Activated CD4-positive, alpha-beta T cell treated with anti-CD3 and anti-CD28 coated beads for 36 hours (primary cell): Measurements from ENCODE around the gene CAMK1D. TPM values are rescaled to one million over a fixed set of nuclear protein-coding genes. Genes with fewer than 3 reads are reported as not detected.

Experiments used
- ATAC-seq: fragments of 200-7000 bp; cut with Tn5 transposase; one replicate; pipeline ENCODE4 v1.10.0; 2021; ENCODE audit warnings: mild to moderate bottlenecking, moderate library complexity
- CTCF ChIA-PET: fragments of 350-600 bp; sonication (Branson Sonifier 250); formaldehyde crosslinking; loops from one replicate; lab custom pipeline; 2021; ENCODE audit warnings: antibody characterized with exemption; lab: Charles Lee
- POLR2A ChIA-PET: fragments of 350-600 bp; sonication (Branson Sonifier 250); formaldehyde crosslinking; loops from one replicate; lab custom pipeline; 2021; ENCODE audit warnings: antibody characterized with exemption, inconsistent platforms; lab: Charles Lee
- DNase-seq: peaks from one replicate; pipeline ENCODE4 v3.0.0-alpha.2; 2020
- H3K27ac Mint-ChIP-seq: one replicate; pipeline ENCODE4 v1.8.0; 2021; ENCODE audit warnings: mixed read lengths
- H3K27me3 Mint-ChIP-seq: one replicate; pipeline ENCODE4 v1.8.0; 2021; ENCODE audit warnings: mixed read lengths
- H3K36me3 Mint-ChIP-seq: one replicate; pipeline ENCODE4 v1.8.0; 2021; ENCODE audit warnings: low read depth, mixed read lengths
- H3K4me1 Mint-ChIP-seq: one replicate; pipeline ENCODE4 v1.8.0; 2021; ENCODE audit warnings: mixed read lengths
- H3K4me3 Mint-ChIP-seq: one replicate; pipeline ENCODE4 v1.8.0; 2021; ENCODE audit warnings: mild to moderate bottlenecking, moderate library complexity, mixed read lengths
- H3K9me3 Mint-ChIP-seq: one replicate; pipeline ENCODE4 v1.8.0; 2021; ENCODE audit warnings: low read depth, mixed read lengths
- intact Hi-C, 2 experiments: fragments of 100-400 bp; cut with DNase I in 1 of 2; cut with micrococcal nuclease in 1 of 2; formaldehyde crosslinking; loops; one replicate each; pipeline versions ENCODE4 v1.14.2 to v1.15.1; 2022 to 2024; cut with DNase I, micrococcal nuclease
- total RNA-seq, 2 experiments: library from RNA; stranded (reverse); gene quantifications; one replicate each; pipeline ENCODE4 v1.2.3, GENCODE V29; 2021

CAMK1D gene
- total RNA-seq, 2 experiments from 2014 or later: 16.0 to 16.3 TPM

DNA sequence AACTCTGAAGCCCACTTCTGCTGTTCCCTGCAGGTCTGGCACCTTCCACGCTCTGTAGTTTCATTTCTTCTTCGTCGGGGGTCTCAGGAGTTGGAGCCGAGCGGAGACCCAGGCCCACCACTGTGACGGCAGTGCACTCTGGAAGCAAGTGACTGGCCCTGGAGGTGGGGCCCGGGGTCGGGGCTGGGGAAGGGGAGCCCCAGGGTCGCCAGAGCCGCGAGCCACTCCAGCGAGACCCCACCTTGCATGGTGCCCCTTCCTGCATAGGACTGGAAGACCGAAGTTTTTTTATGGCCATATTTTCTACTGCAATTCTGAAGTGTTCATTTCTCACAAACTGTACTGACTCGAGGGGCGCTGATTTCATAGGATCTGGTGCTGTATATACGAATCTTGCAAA, 479.4 kb downstream of the CAMK1D start:
- H3K36me3 Mint-ChIP-seq: peaks cover 10% of the 10 kb centered on the region
- no peak for DNase-seq
- no peaks in the 10 kb centered on the region for H3K4me1 Mint-ChIP-seq
- H3K27me3 Mint-ChIP-seq: no peaks in the 10 kb centered on the region
- H3K27ac Mint-ChIP-seq: no peak overlapping the region
- intact Hi-C loops: no loop called here
- ChIA-PET CTCF (no interaction called here), POLR2A (no interaction called here)
- H3K4me3 Mint-ChIP-seq: no peak overlapping the region
- H3K9me3 Mint-ChIP-seq: no peaks in the 10 kb centered on the region
- no peak for ATAC-seq

DNA sequence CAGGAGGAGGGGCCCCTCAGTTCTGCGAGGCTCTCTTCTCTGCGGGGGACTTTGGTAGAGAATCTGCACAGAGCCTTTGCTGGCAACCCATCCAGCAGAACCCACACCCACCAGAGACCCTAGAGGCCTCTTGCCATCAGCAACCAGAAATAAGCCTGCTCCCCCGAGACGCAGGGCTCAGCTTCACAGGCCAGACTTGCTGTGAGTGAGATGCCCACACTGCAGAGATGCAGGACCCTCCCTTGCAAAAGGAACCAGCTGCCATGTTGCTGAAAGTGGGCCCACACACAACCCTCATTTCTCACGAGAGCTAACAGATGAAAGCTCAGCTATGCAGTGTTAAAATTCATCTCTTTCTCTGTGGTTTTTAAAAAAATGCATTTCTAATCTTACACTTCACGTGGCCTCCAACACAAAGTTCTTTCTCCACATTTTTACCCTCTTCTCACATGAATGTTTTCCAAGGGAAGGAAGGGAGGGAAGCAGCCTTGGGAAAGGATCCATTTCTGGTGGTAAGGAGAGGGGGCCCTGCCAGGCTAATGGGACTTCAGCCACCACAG, 480.6 kb downstream of the CAMK1D start:
- intact Hi-C loops: no loop called here
- no peak for DNase-seq
- ChIA-PET POLR2A (no interaction called here), CTCF (no interaction called here)
- ATAC-seq: no peak
- H3K36me3 Mint-ChIP-seq: peaks cover 10% of the 10 kb centered on the region
- no peak overlapping the region for H3K27ac Mint-ChIP-seq
- no peak overlapping the region for H3K4me3 Mint-ChIP-seq
- H3K27me3 Mint-ChIP-seq: no peaks in the 10 kb centered on the region
- no peaks in the 10 kb centered on the region for H3K9me3 Mint-ChIP-seq
- H3K4me1 Mint-ChIP-seq: no peaks in the 10 kb centered on the region

DNA sequence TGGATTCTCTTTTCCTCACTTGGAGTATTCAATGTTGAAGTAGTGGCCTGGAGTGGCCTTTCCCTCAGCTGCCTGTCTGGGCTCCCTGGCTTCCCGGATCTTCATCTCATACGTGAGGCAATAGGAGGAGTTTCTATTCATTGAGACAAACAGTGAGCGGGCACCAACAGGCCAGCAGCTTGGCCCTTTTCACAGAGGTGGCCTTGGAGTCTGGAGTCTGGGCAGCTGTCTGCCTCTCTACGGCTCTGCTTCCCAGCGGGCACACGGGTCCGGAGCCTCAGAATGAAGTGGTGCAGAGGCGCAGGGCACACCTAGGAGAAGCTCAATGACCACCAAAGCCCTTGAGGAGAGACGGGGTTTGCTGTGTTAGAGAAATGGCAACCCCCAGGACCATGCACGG, 482.7 kb downstream of the CAMK1D start:
- DNase-seq (no peak), ATAC-seq (no peak)
- intact Hi-C loops: no loop called here
- H3K27me3 Mint-ChIP-seq: no peaks in the 10 kb centered on the region
- H3K27ac Mint-ChIP-seq: no peak overlapping the region
- CTCF ChIA-PET: no interaction called here
- POLR2A ChIA-PET: no interaction called here
- peaks cover 10% of the 10 kb centered on the region for H3K36me3 Mint-ChIP-seq
- no peaks in the 10 kb centered on the region for H3K4me1 Mint-ChIP-seq
- no peak overlapping the region for H3K4me3 Mint-ChIP-seq
- no peaks in the 10 kb centered on the region for H3K9me3 Mint-ChIP-seq

DNA sequence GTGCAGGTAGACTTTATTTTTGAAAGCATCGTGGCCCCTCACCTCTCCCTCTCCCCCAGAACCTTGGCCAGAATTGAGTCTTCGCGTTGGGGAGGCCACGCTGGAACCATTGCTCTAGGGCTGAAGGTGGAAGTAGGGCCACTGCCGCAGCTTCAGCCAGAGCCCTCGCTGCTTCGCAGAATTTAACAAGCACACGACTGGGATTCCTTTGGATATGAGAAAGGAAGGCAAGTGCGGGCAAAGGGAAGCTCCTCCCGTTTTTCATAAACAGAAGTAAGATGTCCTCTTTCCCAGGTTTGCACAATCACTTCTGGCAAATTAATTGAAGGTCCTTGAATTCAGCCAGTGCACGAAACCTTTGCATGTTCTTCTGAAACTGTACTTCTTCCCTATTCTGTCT, 484.1 kb downstream of the CAMK1D start:
- DNase-seq (no peak), ATAC-seq (no peak)
- no peak overlapping the region for H3K4me3 Mint-ChIP-seq
- H3K27ac Mint-ChIP-seq: no peak overlapping the region
- H3K4me1 Mint-ChIP-seq: no peaks in the 10 kb centered on the region
- intact Hi-C loops: no loop called here
- H3K27me3 Mint-ChIP-seq: no peaks in the 10 kb centered on the region
- CTCF ChIA-PET: no interaction called here
- POLR2A ChIA-PET: no interaction called here
- no peaks in the 10 kb centered on the region for H3K9me3 Mint-ChIP-seq
- H3K36me3 Mint-ChIP-seq: peaks cover 7% of the 10 kb centered on the region

DNA sequence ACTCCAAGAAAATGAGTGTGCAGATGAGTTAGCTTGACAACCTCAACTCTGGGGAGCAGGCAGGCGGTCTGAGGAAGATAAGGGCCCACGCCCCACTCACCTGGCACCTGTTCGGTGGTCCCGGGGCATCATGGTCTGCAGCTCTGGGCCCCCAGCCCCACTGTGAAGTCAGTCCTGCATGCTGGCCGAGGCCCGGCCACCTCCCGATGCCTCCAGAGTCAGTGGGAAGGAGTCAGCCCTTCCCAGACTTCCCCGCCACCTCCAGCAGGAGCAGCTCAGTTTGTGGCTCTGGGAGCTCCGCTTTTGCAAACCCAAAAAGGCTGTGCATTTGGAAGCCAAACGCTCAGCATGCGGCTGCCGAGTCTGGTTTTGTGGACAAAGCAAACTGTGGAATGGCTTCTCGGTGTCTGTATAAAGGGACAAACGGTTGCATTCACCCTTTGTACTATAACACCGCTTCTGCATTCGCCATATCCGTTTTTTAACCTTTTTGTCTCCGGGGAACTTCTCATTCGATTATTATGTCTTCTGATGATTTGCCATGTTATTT, 484.8 kb downstream of the CAMK1D start:
- ATAC-seq (no peak), DNase-seq (no peak)
- Mint-ChIP-seq H3K27ac (no peak overlapping the region), H3K27me3 (no peaks in the 10 kb centered on the region), H3K36me3 (peaks cover 5% of the 10 kb centered on the region), H3K4me3 (no peak overlapping the region), H3K4me1 (no peaks in the 10 kb centered on the region), H3K9me3 (no peaks in the 10 kb centered on the region)
- intact Hi-C loops: no loop called here
- ChIA-PET POLR2A (no interaction called here), CTCF (no interaction called here)

DNA sequence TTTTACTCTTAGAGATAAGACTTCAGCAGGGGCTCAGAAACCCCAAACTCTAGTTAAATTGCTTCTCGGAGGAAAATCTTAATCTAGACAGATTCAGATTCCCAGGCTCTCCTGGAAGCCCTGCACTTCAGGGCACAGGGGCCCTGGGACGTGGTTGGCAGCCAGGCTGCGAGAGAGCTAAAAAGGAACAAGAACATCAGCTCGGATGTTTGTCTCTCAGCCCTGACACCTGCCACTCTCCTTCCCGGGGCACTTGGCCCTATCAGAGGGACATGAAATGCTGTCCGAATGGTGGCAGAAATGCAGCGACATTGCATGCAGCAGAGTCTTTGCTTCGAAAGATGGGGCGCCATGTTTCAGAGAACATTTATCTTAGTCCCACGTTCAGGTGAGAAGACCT, 485.4 kb downstream of the CAMK1D start:
- no peak overlapping the region for H3K27ac Mint-ChIP-seq
- DNase-seq (no peak), ATAC-seq (no peak)
- H3K4me3 Mint-ChIP-seq: no peak overlapping the region
- CTCF ChIA-PET: no interaction called here
- no peaks in the 10 kb centered on the region for H3K27me3 Mint-ChIP-seq
- H3K4me1 Mint-ChIP-seq: no peaks in the 10 kb centered on the region
- POLR2A ChIA-PET: no interaction called here
- H3K9me3 Mint-ChIP-seq: no peaks in the 10 kb centered on the region
- H3K36me3 Mint-ChIP-seq: peaks cover 3% of the 10 kb centered on the region
- intact Hi-C loops: no loop called here

DNA sequence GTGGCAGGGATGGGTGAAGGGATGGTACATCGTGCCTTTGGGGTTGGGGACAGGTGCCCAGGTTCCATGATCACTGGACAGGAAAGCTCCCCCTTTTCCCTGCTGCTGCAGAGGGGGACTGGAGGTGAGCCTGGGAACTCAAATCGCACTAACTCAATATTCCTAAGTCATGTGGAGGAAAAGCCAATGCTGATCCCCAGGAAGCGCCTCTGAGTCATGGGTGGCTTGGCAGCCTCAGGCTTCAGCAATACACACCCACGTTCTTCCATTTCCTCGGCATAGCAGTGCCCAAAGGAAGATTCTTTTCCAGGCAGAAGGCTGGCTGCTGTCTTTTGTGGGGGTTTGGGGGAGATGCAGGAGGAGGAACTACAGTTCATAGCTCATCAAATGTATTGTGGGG, 486.4 kb downstream of the CAMK1D start:
- intact Hi-C loops: no loop called here
- Mint-ChIP-seq H3K27ac (no peak overlapping the region), H3K4me1 (no peaks in the 10 kb centered on the region), H3K4me3 (no peak overlapping the region), H3K27me3 (no peaks in the 10 kb centered on the region), H3K36me3 (peaks cover 2% of the 10 kb centered on the region), H3K9me3 (no peaks in the 10 kb centered on the region)
- POLR2A ChIA-PET: no interaction called here
- ATAC-seq (no peak), DNase-seq (no peak)
- CTCF ChIA-PET: no interaction called here

DNA sequence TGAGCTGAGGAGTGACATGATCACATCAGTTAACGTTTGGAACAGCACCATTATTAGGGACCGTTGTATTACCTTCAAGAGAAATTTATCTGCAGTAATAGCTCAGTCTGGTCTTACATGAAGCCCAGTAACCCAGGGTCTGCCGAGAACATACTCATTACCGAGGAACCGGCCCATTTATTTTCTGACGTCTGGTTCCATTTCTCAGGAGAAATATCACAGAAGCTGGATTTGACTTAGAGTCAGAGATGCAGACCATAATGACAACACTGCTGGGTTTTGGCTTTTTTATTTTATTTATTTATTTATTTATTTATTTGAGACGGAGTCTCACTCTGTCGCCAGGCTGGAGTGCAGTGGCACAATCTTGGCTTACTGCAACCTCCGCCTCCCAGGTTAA, 489.0 kb downstream of the CAMK1D start:
- no peak for DNase-seq
- no peak for ATAC-seq
- intact Hi-C loops: no loop called here
- no peaks in the 10 kb centered on the region for H3K9me3 Mint-ChIP-seq
- no peaks in the 10 kb centered on the region for H3K36me3 Mint-ChIP-seq
- ChIA-PET POLR2A (interaction anchor here (0.6 kb wide), 1 partner anchor 786 kb away, joined by 3 read pairs; no protein-coding TSS in a partner anchor), CTCF (interaction anchor here (0.6 kb wide), 1 partner anchor 29 kb away, joined by 3 read pairs; no protein-coding TSS in a partner anchor)
- H3K27me3 Mint-ChIP-seq: no peaks in the 10 kb centered on the region
- no peak overlapping the region for H3K4me3 Mint-ChIP-seq
- no peak overlapping the region for H3K27ac Mint-ChIP-seq
- no peaks in the 10 kb centered on the region for H3K4me1 Mint-ChIP-seq

DNA sequence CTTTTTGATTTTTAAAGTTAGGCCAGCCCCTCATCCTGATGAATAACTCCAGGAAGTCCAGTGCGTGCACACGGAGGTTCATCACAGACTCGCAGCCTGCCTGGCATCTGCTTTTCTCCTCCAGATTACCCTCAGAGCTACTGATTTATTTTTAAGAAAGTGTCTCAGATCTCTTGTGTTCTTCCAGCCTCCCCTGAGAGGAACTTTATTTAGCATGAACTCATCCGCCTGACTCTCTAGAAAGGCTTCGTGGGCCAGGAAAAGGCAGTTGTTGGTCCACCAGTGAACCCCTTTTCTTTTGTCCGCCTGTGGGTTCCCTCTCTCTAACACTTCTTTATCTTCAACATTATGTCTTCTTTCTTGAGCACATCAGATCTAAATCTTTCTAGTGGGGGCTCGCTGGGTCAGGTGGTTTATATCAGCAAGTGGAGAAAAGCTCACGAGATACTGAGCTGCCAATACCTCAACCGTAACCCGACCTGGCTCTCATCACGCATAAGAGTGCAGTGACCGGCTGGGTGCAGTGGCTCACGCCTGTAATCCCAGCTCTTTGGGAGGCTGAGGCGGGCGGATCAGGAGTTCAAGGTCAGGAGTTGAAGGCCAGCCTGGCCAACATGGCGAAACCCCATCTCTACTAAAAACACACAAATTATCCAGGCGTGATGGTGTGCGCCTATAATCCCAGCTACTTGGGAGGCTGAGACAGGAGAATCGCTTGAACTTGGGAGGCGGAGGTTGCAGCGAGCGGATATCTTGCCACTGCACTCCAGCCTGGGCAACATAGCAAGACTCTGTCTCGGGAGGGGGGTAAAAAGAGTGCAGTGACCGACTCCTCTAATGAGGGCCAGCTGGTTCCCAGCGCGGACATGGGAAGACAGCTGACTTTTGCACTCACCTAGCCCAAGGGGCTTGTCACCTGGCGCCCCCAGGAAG, 489.9 kb downstream of the CAMK1D start:
- intact Hi-C loops: no loop called here
- Mint-ChIP-seq H3K27ac (no peak overlapping the region), H3K27me3 (no peaks in the 10 kb centered on the region), H3K4me1 (no peaks in the 10 kb centered on the region), H3K9me3 (no peaks in the 10 kb centered on the region), H3K4me3 (no peak overlapping the region), H3K36me3 (no peaks in the 10 kb centered on the region)
- no peak for ATAC-seq
- DNase-seq: no peak
- CTCF ChIA-PET: interaction anchor here (0.5 to 1.6 kb wide), 2 partner anchors 11 to 24 kb away, joined by 4 to 5 read pairs; no protein-coding TSS in a partner anchor
- POLR2A ChIA-PET: interaction anchor here (0.6 kb wide), 1 partner anchor 448 kb away, joined by 3 read pairs; no protein-coding TSS in a partner anchor

DNA sequence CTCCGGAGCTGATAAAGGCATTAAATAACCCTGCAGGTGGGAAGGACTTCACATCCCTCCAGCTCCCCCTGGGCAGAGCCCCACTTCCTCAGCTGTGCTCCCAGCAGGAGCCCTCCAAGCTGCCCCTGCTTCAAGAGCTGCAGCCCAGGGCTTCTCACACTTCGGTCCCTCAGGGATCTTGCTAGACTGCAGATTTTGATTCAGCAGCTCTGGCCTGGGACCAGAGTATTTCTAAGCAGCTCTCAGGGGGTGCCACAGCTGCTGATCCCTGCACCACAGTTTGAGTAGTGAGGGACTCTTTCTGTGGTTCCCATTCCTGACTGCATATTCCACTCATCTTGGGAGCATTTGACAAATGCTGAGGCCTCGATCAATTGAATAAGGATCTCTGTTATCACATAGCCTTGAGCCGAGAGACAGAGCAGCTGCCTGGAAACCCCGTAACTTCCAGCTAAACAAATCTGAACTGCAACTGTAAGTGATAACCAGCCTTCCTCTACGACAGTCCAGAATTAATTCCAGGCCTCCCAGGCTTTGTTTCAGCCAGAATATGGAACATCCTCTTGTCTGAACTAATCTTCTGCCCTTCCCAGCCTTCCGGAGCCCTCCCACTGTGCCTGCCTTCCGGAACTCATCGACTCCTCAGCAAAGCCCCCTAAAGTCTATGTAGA, 490.7 kb downstream of the CAMK1D start:
- DNase-seq (no peak), ATAC-seq (no peak)
- Mint-ChIP-seq H3K4me1 (no peaks in the 10 kb centered on the region), H3K36me3 (no peaks in the 10 kb centered on the region), H3K9me3 (no peaks in the 10 kb centered on the region), H3K27me3 (peaks cover 2% of the 10 kb centered on the region), H3K4me3 (no peak overlapping the region), H3K27ac (no peak overlapping the region)
- POLR2A ChIA-PET: interaction anchor here (0.5 to 0.6 kb wide), 2 partner anchors 28 to 449 kb away, joined by 3 read pairs; no protein-coding TSS in a partner anchor
- CTCF ChIA-PET: interaction anchor here (1.6 kb wide), 1 partner anchor 10 kb away, joined by 5 read pairs; no protein-coding TSS in a partner anchor
- intact Hi-C loops: no loop called here

DNA sequence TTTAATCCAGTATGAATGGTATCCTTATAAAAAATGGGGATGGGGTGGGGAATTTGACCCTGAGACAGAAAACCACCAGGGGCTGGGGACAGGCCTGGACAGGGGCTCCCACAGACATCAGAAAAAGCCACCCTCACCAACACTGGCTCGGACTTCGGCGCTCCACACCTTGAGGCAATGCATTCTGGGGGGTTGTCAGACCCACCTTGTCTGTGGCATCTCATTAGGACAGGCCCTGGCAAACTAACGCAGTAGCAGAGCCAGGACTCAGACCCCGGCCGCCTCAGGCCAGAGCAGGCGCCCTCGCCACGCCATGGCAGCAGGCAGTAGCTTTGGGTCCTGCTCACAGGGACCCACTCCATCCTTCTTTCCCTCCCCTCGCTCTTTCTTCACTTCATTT, 492.1 kb downstream of the CAMK1D start:
- Mint-ChIP-seq H3K36me3 (no peaks in the 10 kb centered on the region), H3K4me1 (no peaks in the 10 kb centered on the region), H3K4me3 (no peak overlapping the region), H3K9me3 (no peaks in the 10 kb centered on the region), H3K27me3 (peaks cover 4% of the 10 kb centered on the region), H3K27ac (no peak overlapping the region)
- POLR2A ChIA-PET: no interaction called here
- intact Hi-C loops: no loop called here
- no peak for ATAC-seq
- no peak for DNase-seq
- CTCF ChIA-PET: no interaction called here
